GM19467 (cell line): Measurements from ENCODE around the gene OR4E2.
"Not testable (repeated sequence)": the region's sequence is repeated elsewhere in the genome, so short reads cannot be mapped to it uniquely, and the experiment has no call there.

Experiments
- ATAC-seq: cut with Tn5 transposase; IDR thresholded peaks from one replicate; pipeline ENCODE4 v1.9.1; 2021; ENCODE audit warnings: mild to moderate bottlenecking, moderate library complexity; ENCODE audit not compliant: unreplicated experiment

The OR4E2 gene, protein sequence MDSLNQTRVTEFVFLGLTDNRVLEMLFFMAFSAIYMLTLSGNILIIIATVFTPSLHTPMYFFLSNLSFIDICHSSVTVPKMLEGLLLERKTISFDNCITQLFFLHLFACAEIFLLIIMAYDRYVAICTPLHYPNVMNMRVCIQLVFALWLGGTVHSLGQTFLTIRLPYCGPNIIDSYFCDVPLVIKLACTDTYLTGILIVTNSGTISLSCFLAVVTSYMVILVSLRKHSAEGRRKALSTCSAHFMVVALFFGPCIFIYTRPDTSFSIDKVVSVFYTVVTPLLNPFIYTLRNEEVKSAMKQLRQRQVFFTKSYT

DNA sequence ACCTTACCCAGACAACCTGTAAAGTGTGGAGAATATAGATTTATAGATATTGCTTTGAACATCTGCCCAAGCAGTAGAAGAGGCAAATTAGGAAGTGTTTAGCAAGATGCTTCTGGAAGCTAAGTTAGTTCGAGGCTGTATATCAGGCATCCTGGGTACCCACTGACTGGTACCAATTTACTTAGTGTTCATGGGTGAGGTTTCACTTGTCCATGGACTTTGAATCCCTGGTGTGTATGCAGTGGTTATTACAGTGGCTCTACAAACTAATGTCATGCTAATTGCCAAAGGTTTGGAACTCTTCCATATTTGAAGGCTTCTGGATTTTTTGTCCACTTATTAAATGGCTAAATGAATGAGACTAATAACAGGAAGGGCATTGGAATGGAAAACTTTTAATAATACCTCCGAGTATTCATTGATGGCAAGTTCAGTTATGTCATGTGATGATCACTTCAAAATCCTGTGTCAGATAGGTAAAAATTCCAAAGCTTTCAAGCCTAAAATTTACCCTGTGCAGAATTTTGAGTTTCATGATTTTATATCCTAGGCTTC lies at the start of gene OR4E2:
Gene OR4E2, plus strand, starts transcription at position 505 of the 555 bp plus-strand sequence. CDS start 11,248 bp downstream, outside the sequence.
- ATAC-seq, result no peak

- ATAC-seq, result no peak
Observed at GRCh38 chr14:21612324-21612723, 41.3 kb upstream of the OR4E2 start.

GRCh38 chr14:21614240-21614639 lies 39.4 kb upstream of the OR4E2 start:
- no peak for ATAC-seq

- ATAC-seq, result no peak
Observed at GRCh38 chr14:21617614-21618013, 36.0 kb upstream of the OR4E2 start.

GRCh38 chr14:21626491-21627230 lies 27.0 kb upstream of the OR4E2 start:
- no peak for ATAC-seq

DNA sequence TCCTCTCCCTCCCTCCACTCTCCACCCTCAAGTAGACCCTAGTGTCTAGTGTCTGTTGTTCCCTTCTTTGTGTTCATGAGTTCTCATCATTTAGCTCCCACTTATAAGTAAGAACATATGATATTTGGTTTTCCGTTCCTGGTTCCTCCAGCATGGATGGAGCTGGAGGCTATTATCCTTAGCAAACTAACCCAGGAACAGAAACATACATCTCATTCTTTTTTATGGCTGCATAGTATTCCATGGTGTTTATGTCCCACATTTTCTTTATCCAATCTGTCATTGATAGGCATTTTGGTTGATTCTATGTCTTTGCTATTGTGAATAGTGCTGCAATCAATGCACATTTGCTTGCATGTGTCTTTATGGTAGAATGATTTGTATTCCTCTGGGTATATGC lies 23.1 kb upstream of the OR4E2 start:
- ATAC-seq, result not testable (repeated sequence)

DNA sequence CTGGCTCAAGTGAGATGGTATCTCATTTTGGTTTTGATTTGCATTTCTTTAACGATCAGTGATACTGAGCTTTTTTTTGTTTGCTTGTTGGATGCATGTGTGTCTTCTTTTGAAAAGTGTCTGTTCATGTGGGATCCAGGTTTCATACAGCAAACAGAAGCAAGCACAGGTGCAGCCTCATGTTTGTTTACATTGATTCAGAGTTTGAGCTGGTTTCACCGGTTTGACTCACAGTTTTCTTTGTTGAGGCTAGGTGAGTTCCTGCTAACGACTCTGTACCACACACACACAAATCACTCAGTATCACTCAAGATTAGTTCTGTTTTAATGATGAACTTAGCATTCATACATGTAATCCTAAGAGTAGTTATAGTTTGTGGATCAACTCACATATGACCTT lies 22.6 kb upstream of the OR4E2 start:
- no peak for ATAC-seq

DNA sequence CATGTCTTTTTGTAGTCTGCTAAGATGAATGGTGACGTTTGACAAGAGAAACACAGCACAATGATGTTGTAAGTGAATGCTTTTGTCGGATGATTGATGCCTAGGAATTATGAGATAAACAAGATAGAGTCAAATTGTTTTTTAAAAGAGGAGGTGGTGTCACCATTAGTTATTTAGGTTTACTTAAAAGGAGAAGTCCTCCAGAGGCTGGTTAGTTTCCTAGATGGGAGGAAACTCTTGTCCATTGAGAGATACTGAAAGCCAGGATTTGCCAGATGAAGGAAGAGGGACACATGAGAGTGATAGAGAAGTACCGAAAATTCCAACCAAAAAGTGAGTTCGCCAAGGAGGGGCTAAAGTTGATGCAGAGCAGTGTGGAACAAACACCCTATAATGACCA lies 18.8 kb upstream of the OR4E2 start, which contains the start of gene OR10G2:
Gene OR10G2, minus strand, starts transcription at position 101 of the 400 bp plus-strand sequence. Its CDS starts 98 bp downstream, at position 3.
- ATAC-seq, result no peak

DNA sequence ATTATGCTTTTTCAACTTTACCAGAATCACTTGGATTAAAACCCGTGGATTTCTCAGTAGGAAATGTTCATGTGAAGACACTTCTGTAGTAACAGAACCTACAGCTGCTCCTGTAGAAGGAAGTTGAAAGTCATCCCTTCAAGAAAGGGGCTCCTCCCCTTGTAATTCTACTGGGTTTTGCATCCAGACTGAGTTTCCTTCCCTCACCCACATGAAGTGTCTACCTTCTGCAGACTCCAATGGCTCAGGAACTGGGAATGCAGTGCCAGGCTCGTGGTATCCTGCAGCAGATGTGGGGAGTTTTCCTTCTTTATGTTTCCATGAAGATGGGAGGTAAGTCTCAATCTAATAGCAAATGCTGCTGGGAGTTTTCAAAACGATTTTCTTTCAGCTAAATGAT lies 11.0 kb upstream of the OR4E2 start:
- ATAC-seq, result no peak

GRCh38 chr14:21643407-21643806 lies 10.2 kb upstream of the OR4E2 start:
- ATAC-seq, result no peak

DNA sequence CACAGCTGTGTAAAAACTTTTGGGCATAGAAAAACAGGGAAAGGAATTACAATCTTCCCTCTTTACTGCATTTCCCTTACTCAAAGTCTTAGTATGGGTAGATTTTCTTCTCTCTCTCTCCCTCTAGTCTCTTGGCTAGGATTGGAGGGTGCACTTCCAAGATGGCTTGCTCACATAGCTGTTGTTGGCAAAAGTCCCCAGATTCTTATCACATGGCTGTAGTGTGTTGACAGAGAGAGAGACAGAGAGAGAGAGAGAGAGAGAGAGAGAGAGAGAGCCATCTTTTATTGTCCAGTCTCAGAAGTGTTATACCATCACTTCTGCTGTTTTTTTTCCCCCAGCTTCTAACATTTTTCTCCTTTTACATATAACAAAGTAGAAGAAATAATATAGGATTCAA lies 6.3 kb upstream of the OR4E2 start:
- no peak for ATAC-seq

DNA sequence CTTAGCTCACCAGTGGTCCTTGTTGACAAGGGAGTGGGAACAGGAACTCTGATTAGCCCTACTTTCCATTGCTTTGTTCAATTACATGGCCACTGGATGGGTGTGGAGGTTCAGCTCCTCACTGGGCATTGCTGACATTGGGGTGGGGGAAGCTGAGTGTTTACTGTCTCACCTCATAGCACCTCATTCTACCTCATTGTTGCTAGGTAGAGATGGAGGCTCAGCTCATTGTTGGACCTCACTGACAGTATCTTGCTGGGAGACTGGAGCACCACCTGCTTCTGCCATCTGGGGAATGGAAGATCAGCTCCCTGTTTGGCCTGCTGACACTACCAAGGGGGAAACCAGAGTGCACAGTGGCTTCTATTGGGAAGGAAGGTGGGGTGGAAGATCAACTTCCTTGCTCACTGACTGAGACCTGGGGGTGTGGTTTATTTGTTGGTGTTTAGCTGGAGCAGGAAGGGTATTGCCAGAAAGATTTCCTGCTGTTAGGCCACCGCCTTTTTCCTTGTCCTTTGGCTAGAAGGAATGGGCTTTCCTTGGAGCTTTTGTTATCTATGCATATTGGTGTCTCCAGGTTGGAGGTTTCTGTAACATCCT lies 1.3 kb upstream of the OR4E2 start:
- no peak for ATAC-seq

GRCh38 chr14:21654215-21654614 lies 580 bp downstream of the OR4E2 start:
- ATAC-seq, result no peak

- ATAC-seq, result no peak
Observed at GRCh38 chr14:21656980-21657379, 3.3 kb downstream of the OR4E2 start.

DNA sequence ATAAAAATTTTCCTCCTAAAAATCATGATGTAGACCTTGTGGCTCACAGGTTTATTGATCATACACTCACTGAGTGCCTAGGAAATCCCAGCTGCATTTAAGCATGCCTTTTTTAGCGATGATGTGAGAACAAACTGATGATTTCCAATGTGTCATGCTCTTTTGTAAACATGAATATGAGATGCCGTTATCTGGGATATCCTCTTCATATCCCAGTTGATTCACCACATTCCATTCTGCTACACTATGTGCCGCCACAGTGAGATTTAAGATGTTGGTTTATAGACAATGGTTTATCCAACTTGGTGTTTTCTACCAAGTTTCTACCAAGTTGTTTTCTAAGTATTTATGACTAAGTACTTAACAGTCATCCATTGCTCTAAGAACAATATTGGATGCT lies 14.7 kb downstream of the OR4E2 start:
- no peak for ATAC-seq

GRCh38 chr14:21669284-21669683 lies 15.6 kb downstream of the OR4E2 start:
- ATAC-seq, result no peak

GRCh38 chr14:21671371-21671770 lies 17.7 kb downstream of the OR4E2 start:
- no peak for ATAC-seq

DNA sequence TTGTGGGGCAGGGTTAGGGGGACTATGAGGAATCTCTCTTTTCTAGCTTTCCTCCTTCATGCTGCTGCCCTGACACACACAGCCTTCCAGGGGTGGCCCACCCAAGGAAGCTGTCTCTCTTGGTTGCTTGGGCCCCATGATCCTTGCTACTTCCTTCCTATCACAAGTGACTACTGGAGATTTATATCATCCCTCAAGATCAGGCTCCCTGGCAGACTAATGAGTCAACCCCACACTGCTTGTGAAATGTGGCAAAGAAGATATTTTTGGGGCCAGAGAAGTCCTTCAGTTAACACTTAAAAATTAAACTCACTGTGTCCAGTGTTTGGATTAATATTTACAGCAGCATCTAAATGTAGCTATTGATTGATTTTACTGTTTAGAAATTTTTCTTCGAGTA lies 18.5 kb downstream of the OR4E2 start:
- no peak for ATAC-seq

DNA sequence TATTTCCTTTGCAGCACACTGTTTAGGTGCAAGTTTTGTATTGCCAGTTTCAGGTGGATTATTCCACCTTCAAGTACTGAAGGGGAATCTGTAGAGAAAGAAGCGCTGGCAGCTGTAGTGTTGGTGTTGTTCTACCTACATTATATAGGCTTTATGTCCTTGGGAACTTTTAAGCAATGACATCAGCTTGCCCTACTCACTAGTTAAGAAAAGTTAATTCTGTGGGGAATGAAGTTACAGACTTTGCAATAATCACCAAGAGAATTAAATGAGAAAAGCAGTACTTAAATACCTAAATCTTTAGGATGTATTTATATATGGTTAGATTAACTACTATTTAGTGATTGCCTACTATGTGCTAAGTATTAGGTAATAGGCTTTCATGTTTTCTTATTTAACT lies 20.1 kb downstream of the OR4E2 start, which contains the start of gene OR4E1:
Gene OR4E1, minus strand, starts transcription at position 101 of the 400 bp plus-strand sequence. CDS start 2,883 bp downstream, outside the sequence.
- no peak for ATAC-seq

- no peak for ATAC-seq
Observed at GRCh38 chr14:21675566-21675965, 21.9 kb downstream of the OR4E2 start.

DNA sequence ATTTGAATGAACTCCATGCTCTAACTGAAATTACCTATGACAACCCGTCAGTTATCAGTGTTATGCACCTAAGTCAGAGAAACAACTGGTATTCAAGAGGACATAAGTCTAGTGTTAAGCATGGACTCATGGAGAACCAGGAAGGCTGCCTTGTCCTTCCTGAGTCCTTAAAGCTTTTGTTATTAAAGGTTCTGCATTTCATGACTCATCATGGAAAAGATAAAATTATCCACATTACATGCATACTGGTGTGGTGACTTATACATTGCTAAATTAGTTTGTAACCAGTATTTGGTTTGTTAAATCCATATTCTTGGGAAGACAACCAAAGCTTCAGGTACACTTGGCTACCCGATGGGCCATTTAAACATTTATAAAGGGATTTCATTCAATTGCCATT lies 26.4 kb downstream of the OR4E2 start:
- no peak for ATAC-seq
